HL-60 (cell line): ENCODE results near the gene ADD2.

ENCODE experiments used
- DNase-seq, 2 experiments: peaks; one replicate each; pipeline ENCODE4 v3.0.0-alpha.2; 2010 to 2020; ENCODE audit warnings: low read depth in 1 of 2, low spot score in 1 of 2
- H3K27ac ChIP-seq: fragments of 250-450 bp; sonication (Bioruptor Pico); replicated peaks from 2 replicates; pipeline ENCODE4 v1.5.1; 2020; ENCODE audit warnings: mild to moderate bottlenecking, moderate library complexity
- H3K27me3 ChIP-seq: fragments of 250-450 bp; sonication (Bioruptor Pico); 2 replicates; pipeline ENCODE4 v1.5.1; 2021; ENCODE audit warnings: mild to moderate bottlenecking, moderate library complexity; ENCODE audit not compliant: insufficient read depth, poor library complexity, severe bottlenecking
- H3K4me3 ChIP-seq: replicated peaks from 2 replicates; pipeline ENCODE4 v1.5.1; 2011; ENCODE audit warnings: mild to moderate bottlenecking, control low read depth, low read length; ENCODE audit not compliant: insufficient read depth
- CTCF ChIP-seq: IDR thresholded peaks from one replicate; pipeline ENCODE4 v1.5.1; 2011; ENCODE audit warnings: low read length, control low read depth, inconsistent platforms; ENCODE audit not compliant: insufficient read depth
- GABPA ChIP-seq: IDR thresholded peaks from 2 replicates; pipeline ENCODE4 v1.6.1; 2012; ENCODE audit warnings: low read depth
- POLR2AphosphoS5 ChIP-seq: IDR thresholded peaks from 2 replicates; pipeline ENCODE4 v1.6.1; 2012; ENCODE audit warnings: low read depth
- REST ChIP-seq: IDR thresholded peaks from 2 replicates; pipeline ENCODE4 v1.6.1; 2012; ENCODE audit warnings: low read depth; ENCODE audit not compliant: insufficient replicate concordance
- SPI1 ChIP-seq: IDR thresholded peaks from 2 replicates; pipeline ENCODE4 v1.6.1; 2012; ENCODE audit warnings: low read depth, mild to moderate bottlenecking, borderline replicate concordance

Gene ADD2

GRCh38 chr2:70735071-70735470 is 32.9 kb downstream of the ADD2 start:
- no peak overlapping the region for H3K4me3 ChIP-seq
- no peak for TF ChIP-seq REST
- no peak for TF ChIP-seq SPI1
- no peak for TF ChIP-seq POLR2AphosphoS5
- TF ChIP-seq GABPA = no peak
- TF ChIP-seq CTCF = no peak
- no peaks in the 10 kb centered on the region for H3K27me3 ChIP-seq
- H3K27ac ChIP-seq = no peak overlapping the region
- no peak for DNase-seq

GRCh38 chr2:70733646-70734180 is 34.3 kb downstream of the ADD2 start:
- H3K27me3 ChIP-seq = no peaks in the 10 kb centered on the region
- no peak for DNase-seq
- TF ChIP-seq SPI1 = no peak
- TF ChIP-seq REST = no peak
- TF ChIP-seq POLR2AphosphoS5 = no peak
- no peak for TF ChIP-seq GABPA
- TF ChIP-seq CTCF = no peak
- no peak overlapping the region for H3K4me3 ChIP-seq
- no peak overlapping the region for H3K27ac ChIP-seq

GRCh38 chr2:70732766-70733645 is 35.0 kb downstream of the ADD2 start:
- TF ChIP-seq SPI1 = no peak
- no peak for TF ChIP-seq CTCF
- no peak for TF ChIP-seq POLR2AphosphoS5
- TF ChIP-seq GABPA = no peak
- TF ChIP-seq REST = no peak
- Histone ChIP-seq H3K27ac (no peak overlapping the region), H3K4me3 (no peak overlapping the region), H3K27me3 (no peaks in the 10 kb centered on the region)
- no peak for DNase-seq
